ENCODE results near the gene BCL7A. TPM values are rescaled to one million over a fixed set of nuclear protein-coding genes. Genes with fewer than 3 reads are reported as not detected.

The BCL7A gene
- 31.6 and 32.5 TPM in 2 replicates for total RNA-seq (2014; rRNA removed)
- percentile 79 among the genes with signal in this experiment for Bru-seq, nascent RNA
- BruChase-seq, experiment 1, labeled RNA remaining after a 6-hour chase = percentile 84 among the genes with signal in this experiment
- percentile 81 among the genes with signal in this experiment for BruChase-seq, experiment 2, labeled RNA remaining after a 2-hour chase
- long read RNA-seq, full-length matches to known transcripts = 47 of 76 reads
- long read RNA-seq, partial matches to known transcripts = 8 of 76 reads
- long read RNA-seq, other reads (novel, unspliced or antisense) = 21 of 76 reads

DNA sequence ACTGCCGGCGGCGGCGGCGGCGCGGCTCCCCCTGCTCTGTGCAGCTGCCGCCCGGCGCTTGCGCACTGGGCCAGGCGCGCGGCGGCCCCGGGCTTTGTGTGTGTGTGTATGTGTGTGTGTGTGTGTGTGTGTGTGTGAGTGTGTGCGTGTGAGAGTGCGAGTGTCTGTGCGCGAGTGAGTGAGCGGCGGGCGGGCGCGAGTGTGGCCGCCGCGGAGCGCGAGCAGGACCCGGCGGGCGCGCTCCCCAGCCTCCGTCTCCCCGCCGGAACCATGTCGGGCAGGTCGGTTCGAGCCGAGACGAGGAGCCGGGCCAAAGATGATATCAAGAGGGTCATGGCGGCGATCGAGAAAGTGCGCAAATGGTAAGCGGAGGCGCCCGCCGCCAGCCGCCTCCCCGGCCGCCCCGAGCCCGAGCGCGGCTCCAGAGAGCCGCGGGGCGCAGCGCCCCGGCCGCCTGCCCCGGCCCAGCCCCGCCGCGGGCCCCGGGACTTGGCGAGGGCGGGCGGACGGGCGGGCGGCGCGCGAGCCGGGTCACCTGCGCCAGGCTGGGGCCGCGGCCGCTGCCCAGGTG lies at the start of gene BCL7A:
Gene BCL7A, plus strand, starts transcription at position 63 of the 571 bp plus-strand sequence. Its CDS starts 208 bp downstream, at position 271.
- Histone ChIP-seq H3F3A (ENCODE audit: low read length, unreplicated experiment) (no peaks in the 10 kb centered on the region), H3K4me3 (ENCODE audit: low read length) (peak within 1 kb of the TSS; percentile 93), H4K20me1 (ENCODE audit: low read length) (0 out of 2 replicates have a peak, but pooled peaks cover 4% of the 10 kb centered on the region), H3K27ac (ENCODE audit: low read length) (peak within 1 kb of the TSS; percentile 91), H3K9me2 (replicated peaks; ENCODE audit: low read length) (no peaks in the 10 kb centered on the region), H3K27me3 (ENCODE audit: low read length) (no peaks in the 10 kb centered on the region), H3K9me3 (ENCODE audit: low read length) (no peaks in the 10 kb centered on the region; the same call in 1 of the 2 replicates), H3K36me3 (ENCODE audit: low read depth, low read length) (no peaks in the 10 kb centered on the region), H3K79me2 (ENCODE audit: low read length) (peaks cover 60% of the 10 kb centered on the region), H2AFZ (ENCODE audit: low read length) (peak within 1 kb of the TSS; percentile 89), H3K4me2 (ENCODE audit: low read length) (peak within 1 kb of the TSS; percentile 95), H3K9ac (ENCODE audit: low read length) (peak within 1 kb of the TSS; percentile 91), H3K4me1 (ENCODE audit: insufficient read depth, low read length) (peaks cover 21% of the 10 kb centered on the region)
- CTCF ChIA-PET = interaction anchor here (1.0 kb wide), 1 partner anchor 30 kb away, joined by 4 read pairs; no protein-coding TSS in a partner anchor
- peak; percentile 76 for DNase-seq
- TF ChIP-seq EZH2 (IDR thresholded peaks at IDR 0.05; ENCODE audit: low read length, unreplicated experiment) (no peak), EZH2phosphoT487 (IDR thresholded peaks at IDR 0.05; ENCODE audit: borderline replicate concordance, low read length) (no peak)
- TF ChIP-seq, protein P1, sequence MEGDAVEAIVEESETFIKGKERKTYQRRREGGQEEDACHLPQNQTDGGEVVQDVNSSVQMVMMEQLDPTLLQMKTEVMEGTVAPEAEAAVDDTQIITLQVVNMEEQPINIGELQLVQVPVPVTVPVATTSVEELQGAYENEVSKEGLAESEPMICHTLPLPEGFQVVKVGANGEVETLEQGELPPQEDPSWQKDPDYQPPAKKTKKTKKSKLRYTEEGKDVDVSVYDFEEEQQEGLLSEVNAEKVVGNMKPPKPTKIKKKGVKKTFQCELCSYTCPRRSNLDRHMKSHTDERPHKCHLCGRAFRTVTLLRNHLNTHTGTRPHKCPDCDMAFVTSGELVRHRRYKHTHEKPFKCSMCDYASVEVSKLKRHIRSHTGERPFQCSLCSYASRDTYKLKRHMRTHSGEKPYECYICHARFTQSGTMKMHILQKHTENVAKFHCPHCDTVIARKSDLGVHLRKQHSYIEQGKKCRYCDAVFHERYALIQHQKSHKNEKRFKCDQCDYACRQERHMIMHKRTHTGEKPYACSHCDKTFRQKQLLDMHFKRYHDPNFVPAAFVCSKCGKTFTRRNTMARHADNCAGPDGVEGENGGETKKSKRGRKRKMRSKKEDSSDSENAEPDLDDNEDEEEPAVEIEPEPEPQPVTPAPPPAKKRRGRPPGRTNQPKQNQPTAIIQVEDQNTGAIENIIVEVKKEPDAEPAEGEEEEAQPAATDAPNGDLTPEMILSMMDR (conservative IDR thresholded peaks at IDR 0.05; ENCODE audit: low read depth, low read length) = no peak
- peak; percentile 56 for ATAC-seq
- intact Hi-C loops (cut with micrococcal nuclease) = loop anchor here (2.0 to 10.0 kb wide), 3 partner anchors 69 to 227 kb away; partner anchors contain the start of genes CFAP251 and RHOF
- BruUV-seq (replicated peaks) = no TSS peak
- POLR2A ChIA-PET (ENCODE audit: unreplicated experiment) = interaction anchor here (0.6 to 1.2 kb wide), 2 partner anchors 26 to 32 kb away, joined by 4 to 5 read pairs; no protein-coding TSS in a partner anchor

DNA sequence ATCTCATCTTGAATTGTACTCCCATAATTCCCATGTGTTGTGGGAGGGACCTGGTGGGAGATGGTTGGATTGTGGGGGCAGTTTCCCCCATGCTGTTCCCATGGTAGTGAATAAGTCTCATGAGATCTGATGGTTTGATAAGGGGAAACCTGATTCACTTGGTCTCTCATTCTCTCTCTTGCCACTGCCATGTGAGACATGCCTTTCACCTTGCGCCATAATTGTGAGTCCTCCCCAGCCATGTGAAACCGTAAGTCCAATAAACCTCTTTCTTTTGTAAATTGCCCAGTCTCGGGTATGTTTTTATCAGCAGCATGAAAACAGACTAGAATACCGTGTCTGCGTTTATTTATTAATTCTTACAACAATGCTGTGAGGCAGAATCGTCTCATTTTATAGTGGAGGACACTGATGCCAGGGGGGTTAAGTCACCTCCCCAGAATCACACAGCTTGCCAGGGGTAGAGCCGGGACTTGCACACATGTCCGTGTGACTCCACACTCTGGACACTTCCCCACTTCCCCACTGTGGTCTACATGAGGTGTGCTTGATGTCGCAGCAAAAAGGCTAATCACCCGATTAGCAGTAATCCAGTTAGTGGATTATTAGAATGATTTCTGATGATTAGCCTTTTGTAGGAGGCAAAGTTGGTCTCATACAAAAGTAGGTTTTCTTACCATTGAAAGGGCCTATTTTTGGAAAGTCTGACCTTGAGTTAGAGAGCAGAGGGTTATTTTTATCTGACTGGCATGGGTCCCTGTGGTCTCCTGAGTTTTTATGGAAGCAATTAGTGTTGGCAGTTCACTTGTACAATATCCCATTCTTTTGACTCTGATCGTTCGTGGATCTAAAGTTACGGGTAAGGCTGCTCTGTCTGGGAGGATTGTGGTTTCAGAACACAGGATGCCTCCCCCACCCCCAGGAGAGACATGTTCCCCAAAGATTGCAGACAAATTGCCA lies 47.4 kb upstream of the BCL7A start:
- ChIA-PET CTCF (no interaction called here), POLR2A (ENCODE audit: unreplicated experiment) (no interaction called here)
- Histone ChIP-seq H3K27ac (ENCODE audit: low read length) (no peak overlapping the region), H3K4me3 (ENCODE audit: low read length) (no peak overlapping the region), H3K27me3 (ENCODE audit: low read length) (no peaks in the 10 kb centered on the region), H3F3A (ENCODE audit: low read length, unreplicated experiment) (no peaks in the 10 kb centered on the region), H3K4me2 (ENCODE audit: low read length) (no peak overlapping the region), H3K4me1 (ENCODE audit: insufficient read depth, low read length) (no peaks in the 10 kb centered on the region), H2AFZ (ENCODE audit: low read length) (no peak overlapping the region), H3K9ac (ENCODE audit: low read length) (no peak overlapping the region), H3K79me2 (ENCODE audit: low read length) (no peaks in the 10 kb centered on the region), H3K36me3 (ENCODE audit: low read depth, low read length) (no peaks in the 10 kb centered on the region), H3K9me2 (replicated peaks; ENCODE audit: low read length) (no peaks in the 10 kb centered on the region), H4K20me1 (ENCODE audit: low read length) (no peaks in the 10 kb centered on the region), H3K9me3 (ENCODE audit: low read length) (no peaks in the 10 kb centered on the region)
- DNase-seq = no peak
- no peak for ATAC-seq
- no TSS peak for BruUV-seq (replicated peaks)
- TF ChIP-seq EZH2phosphoT487 (IDR thresholded peaks at IDR 0.05; ENCODE audit: borderline replicate concordance, low read length) (no peak), EZH2 (IDR thresholded peaks at IDR 0.05; ENCODE audit: low read length, unreplicated experiment) (no peak)
- TF ChIP-seq, protein P1 (conservative IDR thresholded peaks at IDR 0.05; ENCODE audit: low read depth, low read length) = no peak
- intact Hi-C loops (cut with micrococcal nuclease) = no loop called here
